ENCODE data around the gene QRICH2.
"Not testable (repeated sequence)": the region's sequence is repeated elsewhere in the genome, so short reads cannot be mapped to it uniquely, and the experiment has no call there.

Gene QRICH2

DNA sequence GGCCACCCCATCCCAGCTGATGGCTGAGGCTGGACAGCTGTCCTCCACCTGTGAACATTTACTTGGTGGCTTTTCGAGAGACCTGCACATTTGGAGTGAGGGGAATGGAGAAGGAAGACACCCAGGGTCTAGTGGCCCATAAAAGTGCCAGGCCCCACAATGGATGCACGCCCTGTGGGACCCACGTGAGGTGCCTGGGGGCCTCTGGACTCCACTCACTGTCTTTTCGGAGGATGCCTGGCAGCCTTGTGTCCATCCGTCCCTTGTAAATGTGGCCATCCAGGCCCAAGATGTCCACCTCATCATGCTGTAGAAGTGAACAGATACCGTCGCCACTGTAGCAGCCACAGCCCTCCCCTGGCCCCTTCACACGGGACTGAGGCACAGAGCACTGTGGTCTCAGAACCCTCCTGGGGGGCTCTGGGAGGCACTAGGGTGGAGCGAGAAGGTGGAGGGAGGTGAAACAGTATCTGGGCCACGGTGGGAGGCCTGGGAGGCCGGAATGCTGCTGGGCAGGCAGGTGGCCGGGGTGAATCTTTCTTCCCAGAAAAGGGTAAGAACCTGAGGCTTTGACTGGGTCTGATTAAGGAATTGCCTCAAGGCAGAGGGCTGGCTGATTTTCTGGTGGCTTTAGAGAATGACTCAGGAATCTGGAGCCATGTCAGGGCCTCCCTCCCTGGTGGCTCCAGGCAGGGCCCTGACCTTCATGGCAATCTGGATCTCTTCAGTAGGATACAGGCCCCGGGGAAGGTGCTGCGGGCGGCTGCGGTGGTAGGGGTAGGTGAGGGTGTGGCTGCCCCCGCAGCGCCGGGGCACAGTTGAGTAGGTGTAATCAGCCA is 31.4 kb downstream of the QRICH2 start:
- no peak for DNase-seq

DNA sequence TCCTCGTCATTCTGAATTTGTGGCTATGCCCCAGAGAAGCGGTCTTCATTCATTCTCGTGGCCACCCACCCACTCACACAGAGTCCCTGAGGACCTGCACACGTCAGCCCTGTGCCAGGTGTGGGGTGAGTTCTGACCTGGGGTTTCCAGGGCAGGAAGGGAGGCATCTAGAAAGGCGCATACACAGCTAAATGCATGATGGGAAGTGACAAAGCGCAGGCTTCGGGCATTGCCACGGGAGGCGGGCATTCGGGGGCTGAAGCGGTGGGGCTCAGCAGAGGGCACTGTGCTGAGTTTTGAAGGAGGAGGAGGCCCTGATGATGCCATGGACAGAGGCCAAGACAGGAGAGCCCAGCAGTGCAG is 32.0 kb downstream of the QRICH2 start:
- no peak for DNase-seq

DNA sequence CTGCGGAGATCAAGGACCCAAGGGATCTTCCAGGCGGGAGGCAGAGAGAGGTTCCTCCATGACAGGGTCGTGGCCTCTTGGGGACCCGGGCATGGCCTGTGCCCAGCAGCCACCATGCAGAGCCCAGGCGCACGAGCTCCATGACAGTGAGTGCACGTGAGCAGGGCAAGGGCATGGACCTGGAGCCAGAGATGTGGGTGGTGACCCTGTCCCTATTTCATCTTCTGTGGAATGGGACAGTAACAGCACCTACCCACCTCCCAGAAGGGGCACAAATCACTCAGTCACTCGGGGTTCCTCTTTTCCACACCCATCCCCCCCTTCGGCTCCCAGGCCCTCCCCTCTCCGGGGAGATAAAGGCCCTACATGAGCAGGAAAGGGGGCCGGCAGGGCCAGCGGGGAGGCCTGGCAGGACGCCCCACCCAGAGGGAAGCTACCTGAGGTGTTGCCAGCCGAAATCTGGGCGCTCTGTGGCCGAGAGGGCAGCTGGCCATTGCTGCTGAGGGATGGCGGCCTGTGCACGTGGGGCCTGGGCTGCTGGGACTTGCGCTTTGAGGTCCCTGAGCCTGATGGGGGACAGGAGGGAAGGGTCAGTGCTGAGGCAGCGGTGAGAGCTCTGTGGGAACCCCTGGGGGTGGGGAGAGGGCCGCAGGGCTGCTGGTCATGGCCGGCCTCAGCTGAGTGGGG is 32.6 kb downstream of the QRICH2 start:
- DNase-seq = no peak

DNA sequence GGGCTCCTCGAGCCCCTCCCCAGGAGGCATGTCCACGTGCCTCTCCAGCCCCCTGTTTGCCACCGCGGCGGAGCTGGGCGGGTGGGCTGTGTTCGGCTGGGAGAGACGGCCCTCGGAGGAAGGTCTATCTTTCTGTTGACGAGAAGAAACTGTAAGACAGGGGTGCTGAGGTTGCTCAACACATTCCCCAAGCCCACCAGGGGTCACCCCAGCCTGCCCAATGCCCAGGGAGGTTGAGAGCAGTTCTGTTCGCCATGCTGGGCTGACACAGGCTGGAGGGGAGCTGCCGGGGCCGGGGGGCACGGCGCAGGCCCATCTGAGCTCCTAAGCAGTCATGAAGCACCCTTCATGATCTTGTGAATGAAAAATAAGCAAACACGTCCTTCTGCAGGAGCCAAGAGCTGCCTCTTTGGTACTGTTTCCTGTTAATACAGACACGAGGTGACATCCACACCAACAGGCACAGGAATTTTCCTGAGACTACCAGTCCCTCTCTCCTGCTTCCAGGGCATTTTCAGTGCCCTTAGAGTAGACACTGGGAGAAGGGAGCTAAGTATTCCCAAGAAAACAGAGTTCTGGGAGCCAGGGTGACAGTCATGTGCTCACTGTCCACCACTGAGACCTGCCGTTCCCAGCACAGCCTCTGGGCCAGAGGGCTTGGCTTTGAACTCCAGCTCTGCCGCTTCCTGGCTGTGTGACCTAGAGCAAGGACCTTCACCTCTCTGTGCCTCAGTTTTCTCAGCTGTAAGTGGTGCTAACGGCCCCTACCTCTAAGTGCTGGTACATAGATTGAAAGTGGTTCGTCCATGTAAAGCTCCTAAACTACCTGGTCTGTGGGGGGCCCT is 33.7 kb downstream of the QRICH2 start:
- DNase-seq = no peak

DNA sequence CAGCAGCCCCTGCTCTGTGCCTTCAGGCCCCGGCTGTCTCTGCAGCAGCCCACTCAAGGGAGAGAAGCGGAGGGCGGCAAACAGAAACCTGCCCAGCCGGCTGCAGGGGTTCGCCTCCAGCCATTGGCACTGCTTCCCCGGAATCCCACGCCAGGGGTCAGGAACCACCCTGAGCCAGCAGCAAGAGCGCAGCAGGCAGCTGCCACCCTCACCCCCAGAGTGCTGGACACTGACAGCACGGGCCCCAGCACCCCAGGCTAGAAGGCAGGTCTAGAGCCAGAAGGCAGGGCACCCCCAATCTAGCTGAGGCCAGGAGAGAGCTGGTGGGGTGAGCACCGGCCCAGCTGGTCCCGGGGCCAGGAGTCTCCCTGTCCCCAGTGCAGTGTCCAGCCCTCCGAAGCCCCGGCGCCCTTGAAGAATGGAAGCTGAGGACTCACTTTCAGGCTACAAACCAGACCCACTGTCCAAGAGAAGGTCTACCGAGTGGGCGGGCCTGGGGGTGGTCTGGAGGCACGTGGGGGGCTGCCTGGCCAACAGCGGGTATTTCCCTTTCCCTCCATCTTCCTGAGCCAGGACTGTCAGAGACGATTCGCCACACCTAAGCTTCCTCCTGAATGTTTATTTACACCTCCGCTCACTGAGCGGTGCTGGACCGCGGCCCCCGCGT is 34.5 kb downstream of the QRICH2 start:
- DNase-seq = no peak

DNA sequence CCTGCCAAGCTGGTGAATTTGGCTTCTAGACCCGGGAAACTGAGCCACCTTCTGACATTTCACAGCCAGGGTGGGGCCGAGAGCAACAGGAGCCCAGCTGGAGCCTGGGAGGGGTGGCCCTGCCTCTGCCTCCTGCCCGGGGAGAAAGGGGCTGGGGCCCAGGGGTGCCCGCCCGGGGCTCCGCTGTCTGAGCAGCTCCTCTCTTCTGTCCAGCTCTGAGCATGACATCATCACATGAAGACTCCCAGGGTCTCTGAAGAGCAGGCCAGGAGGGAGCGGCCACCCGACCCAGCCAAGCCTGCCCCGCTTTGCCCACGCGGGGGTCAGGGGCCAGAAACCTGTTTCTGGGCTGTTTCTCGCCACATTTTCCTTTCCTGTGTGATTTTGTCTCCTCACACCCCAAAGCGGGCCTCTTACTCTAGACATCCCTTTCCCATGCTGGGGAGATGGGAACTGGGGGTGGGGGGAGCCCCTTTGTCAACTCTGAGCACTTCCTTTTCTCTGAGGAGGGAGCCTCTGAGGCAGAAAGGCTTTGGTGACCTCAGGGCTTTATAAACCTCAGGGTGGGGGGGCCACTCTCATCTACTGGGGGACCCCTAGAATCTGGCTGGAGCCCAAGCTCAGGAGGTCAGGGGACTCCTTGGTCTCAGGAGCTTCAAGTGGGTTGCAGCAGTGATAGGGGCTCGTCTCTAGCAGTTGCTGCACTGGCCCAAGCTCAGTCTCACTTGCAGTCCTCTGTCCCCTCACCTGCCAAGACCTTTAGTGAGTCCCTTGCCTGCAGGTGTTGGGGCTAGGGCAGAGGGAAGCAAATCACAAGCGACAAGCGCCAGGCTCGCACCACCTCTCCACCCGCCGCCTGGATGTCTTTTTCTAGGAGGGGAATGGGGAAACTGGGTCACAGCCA is 35.3 kb downstream of the QRICH2 start:
- peak; percentile 82 for DNase-seq

DNA sequence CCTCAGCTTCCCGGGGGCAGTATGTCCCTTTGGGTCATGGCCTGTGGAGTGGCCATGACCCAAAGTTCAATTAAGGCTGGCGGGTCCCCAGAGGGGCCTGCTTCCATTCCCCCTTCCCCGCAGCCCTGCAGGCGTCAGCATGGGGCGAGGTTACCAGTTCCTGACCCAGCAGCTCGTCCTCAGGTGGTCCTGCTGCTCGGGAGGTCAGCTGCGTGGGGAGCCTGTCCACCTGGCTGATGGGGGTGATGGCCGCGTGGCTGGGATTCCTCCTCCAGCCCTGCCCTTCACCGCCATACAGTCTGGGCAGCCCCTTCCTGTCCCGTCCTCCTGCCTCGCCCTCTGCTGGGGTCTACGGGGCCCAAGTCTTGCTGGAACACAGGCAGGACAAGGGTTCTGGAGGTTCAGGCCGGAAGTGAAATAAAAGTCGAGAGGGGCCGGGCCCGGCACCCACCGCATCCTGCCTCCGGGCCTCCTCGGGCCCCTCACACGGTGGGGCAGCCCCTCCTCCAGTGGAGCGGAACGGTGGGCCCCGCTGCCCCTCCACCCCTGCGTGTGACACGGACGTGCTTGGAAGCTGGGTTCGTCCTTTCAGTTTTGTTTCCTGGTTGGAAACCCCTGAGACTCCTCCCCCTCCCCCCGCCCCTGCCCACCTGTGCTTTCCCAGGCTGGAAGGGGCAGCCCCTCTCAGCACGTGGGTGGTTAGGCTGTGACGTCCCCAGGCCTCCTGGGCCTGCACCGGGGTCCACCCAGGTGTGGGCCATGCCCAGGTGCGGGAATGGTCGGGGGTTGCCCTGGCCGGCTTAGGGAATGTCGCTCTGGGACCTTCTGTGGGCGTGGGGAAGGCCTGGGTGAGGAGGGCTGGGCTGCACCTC is 36.2 kb downstream of the QRICH2 start:
- DNase-seq = peak; percentile 83

DNA sequence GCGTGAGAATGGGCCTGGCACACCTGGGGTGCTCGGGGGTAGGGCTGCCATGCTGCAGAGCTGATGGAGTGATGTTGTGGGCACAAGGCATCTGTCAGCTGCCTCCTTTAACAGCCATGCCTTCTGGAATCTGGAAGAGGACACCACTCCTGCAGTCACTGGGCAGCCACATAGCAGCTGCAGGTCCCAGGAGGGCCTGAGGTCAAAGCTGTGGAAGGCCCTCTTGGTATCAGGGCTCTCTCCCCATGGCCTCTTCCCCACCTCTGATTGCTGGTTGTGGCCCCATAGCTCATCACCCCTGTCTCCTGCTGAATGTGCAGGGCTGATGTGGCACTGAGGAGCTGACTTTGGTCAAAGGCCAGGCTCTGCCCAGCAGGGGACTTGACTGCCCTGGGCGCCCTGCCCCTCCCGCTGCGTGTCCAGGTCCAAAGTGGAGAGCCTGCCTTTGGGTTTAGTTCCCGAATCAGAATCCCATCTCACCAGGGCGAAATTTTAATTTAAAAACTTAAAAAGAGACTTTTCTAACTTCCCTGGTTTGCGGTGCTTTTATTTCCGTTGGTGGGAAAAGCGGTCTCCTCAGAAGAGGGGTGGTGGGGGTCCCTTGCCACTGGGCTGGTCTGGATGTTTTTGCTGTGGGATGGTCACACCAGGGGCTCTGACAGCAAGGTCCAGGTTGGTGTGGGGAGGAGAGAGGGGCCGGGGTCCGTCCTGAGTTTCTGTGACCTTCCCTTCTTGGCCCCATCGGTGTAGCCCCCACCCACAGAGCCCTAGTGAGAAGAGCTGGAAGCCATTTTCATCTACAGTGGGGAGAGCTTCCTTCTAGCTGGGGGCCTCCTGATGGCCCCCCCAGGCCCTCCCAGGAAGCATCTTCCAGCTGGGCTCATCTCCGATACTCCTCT is 37.1 kb downstream of the QRICH2 start:
- no peak for DNase-seq

DNA sequence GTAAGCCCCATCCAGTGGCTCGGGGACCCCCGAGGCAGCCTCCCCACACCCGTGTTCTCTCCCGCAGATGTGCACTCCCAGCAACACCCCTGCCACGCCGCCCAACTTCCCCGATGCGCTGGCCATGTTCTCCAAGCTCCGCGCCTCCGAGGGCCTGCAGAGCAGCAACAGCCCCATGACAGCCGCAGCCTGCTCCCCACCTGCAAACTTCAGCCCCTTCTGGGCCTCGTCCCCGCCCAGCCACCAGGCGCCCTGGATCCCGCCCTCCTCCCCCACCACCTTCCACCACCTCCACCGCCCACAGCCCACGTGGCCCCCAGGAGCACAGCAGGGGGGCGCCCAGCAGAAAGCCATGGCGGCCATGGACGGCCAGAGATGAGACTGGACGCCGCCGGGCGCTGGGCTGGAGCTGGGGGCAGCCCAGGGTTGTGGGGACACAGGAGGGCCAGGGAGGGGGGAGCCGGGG is 37.9 kb downstream of the QRICH2 start:
- DNase-seq = no peak

DNA sequence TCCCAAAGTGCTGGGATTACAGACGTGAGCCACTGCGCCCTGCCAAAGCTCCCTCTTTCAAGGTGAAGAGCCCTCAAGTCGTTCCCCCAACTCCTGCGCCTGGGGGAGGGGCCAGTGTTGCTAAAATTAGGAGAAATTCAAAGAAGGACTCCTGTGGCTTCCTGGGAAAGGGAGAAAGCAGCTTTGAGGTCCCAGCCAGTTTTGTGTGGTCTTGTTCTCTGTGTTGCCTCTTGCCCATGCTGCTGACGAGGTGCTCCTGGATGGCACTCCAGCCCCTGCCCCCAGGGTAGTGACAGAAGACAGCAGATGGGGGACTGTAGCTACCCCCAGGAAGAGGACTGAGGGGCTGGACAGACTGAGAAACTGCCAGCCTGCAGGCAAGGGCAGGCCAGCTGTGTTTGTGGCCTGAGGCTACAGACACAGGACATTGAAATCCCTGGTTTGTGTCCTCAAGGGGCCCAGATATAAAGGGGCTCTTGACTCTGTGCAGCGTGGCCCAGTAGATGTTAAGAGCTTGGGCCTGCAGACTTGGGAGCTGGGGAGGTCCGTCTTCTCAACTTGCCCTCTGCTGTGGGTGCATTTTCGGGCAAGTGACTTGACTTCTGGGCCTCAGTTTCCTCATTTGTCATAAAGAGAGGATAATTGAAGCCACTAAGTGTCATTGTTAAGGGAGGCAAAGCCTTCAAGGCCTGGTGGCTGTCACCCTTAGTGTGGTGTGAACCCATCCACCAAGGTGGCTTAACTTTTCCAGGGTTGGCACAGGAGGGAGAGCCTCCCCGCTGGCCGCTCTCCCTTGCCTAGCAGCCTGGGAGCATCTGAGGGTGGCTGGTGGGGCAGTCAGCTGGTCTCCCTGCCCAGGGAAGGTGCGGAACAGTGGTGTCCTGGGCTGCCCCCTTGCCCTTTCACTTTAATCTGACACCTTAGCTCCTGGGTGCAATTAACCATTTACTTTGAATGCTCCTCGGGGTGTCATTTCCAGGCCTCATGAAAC is 38.8 kb downstream of the QRICH2 start:
- DNase-seq = no peak

DNA sequence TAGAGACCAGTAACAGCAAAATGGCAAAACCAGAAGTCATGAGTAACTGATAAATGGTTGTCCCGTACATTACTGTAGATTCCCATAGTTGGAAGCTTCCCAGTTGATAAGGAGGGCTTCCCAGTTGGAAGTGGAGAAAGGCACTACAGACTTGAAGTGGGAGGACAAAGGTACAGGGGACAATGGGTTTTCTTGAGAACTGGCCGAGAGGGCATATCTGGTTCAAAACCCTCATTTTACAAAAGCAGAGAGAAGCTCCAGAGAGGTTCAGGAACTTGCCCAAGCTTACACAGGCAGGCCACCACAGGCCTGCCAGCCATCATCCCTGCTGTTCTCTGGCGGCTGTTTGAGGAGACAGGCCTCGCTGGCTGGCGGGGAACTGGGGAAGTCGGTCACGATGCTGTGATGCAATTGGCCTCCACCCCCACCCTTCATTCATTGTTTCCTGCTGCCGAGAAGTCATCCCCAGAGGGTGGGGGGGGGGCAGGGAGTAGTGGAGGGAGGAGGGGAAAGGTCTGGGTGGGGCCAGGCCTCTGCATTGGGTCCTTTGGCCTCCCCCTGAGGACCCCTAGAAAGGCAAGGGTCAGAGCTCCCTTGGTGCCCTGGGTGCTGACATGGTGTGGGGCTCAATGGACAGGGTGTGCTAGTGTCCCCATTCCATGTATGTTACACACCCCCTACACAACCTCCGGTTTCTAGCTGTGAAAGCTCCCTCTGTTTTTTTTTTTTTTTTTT is 39.9 kb downstream of the QRICH2 start:
- DNase-seq = peak; percentile 94

DNA sequence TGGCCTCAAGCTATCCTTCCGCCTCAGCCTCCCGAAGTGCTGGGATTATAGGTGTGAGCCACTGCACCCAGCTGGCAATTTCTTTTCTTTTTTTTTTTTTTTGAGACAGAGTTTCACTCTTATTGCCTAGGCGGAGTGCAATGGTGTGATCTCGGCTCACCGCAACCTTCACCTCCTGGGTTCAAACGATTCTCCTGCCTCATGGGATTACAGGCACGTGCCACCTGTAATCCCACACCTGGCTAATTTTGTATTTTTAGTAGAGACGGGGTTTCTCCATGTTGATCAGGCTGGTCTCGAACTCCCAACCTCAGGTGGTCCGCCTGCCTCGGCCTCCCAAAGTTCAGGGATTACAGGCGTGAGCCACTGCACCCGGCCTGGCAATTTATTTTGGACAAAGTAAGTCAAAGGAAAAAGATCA is 40.5 kb downstream of the QRICH2 start:
- not testable (repeated sequence) for DNase-seq

DNA sequence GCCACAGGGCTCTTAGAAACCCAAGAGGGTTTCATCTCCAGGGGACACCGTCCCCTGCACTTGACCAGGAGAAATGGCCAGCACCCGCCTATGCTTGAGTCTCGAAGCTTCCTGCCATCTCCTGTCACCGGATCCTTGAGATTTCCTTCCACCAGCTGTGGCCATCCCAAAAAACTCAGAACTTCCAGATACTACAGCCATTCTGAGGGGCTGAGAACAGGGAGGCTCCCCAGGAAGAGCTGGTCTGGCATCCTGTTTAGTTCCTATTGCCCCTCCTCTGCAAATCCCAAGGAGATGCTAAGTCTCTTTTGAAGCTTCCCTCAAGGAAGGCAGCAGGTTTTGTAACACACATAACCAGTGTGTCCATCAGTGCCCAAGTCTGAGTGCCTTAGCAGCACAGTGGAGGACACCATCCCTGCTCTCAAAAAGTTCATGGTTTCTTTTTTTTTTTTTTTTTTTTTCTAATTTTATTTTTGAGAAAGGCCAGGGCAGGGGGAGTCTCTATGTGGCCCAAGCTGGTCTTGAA is 41.0 kb downstream of the QRICH2 start:
- peak; percentile 34 for DNase-seq

DNA sequence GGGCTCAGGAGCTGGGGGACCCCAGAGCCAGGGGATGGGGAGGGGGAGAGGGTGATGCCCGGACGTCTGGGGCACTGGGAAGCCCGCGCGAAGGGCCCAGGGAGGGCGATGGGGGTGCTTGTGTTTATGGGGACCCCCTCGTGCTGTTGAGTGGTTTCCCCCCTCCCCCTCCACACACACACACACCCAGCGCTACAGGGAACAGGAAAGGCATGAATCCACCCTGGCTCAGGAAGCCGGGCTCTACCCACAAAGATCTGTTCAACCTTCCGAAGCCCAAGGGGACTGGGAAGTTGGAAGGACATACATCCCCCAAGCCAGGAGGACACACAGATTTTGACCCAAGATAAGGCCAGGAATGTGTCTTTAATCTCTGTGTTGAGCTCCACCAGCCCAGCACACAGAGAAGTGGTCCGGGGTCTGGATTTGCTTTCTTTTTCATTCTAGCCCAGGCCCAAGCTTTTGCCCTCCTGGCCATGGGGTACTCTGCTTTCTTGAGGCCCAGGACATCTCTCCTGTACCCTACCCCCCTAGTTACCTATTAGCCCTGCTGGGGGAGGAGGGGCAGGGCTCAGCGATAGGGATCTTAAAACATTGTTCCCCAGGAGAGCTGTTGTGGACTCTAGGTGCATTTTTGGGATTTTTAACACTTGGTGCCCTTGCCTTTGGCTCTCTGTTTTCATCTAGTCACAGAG is 41.7 kb downstream of the QRICH2 start:
- DNase-seq = peak; percentile 29

DNA sequence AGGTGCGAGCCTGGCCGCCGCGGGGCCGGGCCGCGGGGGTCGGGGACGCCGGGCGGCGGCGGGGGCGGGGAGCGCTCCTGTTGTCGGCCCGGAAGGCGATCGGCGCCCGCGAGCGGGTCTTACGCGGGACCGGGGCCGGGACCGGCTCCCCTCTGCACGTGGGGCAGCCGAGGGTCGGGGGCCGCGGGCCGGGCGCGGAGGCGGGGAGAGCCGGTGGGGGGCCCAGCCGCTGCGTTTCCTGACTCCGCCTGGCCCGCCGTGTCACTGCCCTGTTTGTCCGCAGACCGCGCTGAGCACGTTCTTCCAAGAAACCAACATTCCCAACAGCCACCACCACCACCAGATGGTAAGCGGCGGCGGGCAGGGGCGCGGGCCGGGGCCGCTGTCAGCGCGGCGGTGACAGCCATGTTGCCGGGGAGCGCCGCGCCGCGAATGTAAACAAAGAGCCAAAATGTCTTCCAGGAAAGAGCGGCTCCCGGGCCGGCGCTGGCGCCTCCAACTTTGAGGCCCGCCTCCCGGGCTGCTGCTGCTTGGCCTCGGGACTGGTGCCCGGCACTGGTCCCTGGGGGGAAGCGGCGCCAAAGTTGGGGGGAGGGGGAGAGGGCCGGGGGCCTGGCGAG is 42.3 kb downstream of the QRICH2 start:
- peak; percentile 44 for DNase-seq

Measured in inflammatory macrophage treated with lipopolysaccharide for 4 hours (primary cell).